GM18511 (cell line): ENCODE results near the gene MLLT11.
"Not testable (repeated sequence)": the region's sequence is repeated elsewhere in the genome, so short reads cannot be mapped to it uniquely, and the experiment has no call there.

Experiments
- ATAC-seq: cut with Tn5 transposase; IDR thresholded peaks from one replicate; pipeline ENCODE4 v1.9.1; 2021; ENCODE audit warnings: mild to moderate bottlenecking, moderate library complexity; ENCODE audit not compliant: unreplicated experiment

The MLLT11 gene

DNA sequence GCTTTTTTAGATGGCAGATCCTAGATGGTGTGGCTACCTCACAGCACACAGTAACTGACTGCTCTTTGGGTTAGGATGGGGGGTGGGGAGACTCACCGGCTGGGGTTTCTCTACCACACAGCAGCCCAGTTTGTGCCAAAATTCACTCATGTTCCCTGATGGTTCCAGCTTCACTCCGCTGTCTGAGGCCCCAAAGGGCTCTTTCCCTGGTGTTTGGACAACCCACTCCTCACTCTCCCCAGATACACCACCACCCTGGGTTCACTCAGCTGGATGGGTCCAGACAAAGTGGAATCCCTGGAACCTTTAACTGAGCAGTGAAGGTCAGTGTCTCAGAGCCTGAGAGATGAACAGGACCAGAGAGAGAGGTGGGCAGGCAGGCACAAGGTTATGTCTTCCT lies 4.6 kb upstream of the MLLT11 start:
- ATAC-seq: no peak

DNA sequence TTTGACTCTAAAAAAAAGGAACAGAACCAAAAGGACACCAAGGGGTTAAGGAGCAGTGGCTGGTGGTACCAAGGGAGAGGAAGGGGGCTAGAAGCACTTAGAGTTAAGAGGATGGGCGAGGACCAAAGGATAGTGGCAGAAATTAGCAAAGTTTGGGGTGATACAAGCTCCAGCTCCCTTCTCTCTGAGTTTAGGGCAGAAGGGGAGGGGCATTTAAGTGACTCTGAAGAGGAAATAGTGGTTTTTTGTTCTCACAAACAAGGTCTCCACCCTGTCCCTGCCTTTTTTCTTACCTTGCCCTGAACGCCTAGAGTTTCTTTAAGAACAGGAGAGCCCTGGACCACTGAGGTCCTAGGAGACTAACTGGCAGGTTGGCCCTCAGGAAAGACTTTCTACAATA lies 4.0 kb upstream of the MLLT11 start:
- ATAC-seq: no peak

DNA sequence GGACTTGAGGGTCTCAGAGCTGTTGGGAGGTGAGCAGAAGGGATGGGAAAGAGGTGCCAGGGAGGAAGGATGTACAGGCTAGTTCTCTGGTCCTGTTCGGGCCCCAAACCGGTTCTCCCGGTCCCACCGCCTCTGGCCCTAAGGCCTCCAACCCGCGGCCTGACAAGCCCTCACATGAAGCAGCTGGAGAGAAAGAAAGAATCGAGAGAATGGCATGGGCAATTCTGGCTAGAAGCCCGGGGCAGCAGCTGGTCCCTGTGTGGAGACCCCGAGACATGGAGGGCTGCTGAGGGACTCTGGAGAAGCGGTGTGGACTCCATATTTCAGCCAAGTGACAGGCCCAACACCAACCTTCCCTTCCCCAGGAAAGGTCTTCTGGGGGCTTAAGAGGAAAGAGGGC lies 1.5 kb upstream of the MLLT11 start:
- ATAC-seq: no peak

DNA sequence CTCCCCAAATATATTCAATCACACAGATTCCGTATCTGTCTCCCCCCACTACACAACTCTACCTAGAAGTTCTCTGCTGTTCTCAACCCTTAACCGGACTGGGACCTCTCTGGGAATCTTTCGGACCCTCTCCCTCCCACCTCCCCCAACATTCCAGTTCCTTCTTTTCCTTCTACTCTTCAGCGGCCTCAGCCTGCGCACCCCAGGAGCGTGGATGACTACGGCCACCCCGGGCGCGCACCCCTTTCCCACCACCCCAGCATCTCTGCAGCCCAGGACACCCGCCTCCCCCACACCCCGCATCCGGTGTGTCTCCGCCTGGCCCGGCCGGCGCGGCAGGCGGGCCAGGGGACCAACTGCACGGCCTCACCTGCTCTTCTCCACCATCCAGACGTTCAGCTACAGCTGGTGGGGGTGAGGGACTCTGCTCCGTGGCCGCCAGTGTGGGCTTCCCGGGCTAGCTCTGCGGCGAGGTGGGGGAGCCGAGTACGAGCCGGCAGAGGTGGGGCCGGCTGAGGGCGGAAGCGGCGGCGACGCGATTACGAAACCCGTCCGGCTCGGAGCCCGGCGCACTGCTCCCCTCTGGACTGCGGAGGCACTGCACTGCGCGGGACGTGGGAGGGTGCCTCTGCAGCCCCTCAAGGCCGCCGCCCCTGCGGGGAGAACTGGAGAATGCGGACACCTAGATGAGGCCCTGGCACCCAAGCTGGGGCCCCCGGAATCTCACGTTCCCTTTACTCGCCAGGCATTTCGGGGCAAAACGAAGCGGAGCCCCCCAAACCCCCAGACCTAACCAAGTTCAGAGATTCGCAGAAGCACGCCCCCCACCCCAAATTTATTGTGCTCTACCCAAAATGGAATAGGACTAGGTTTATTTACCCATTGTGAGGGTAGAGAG lies 839 bp upstream of the MLLT11 start, which contains the start of gene CDC42SE1:
Gene CDC42SE1 (minus strand): TSS at position 514 of the 898 bp plus-strand sequence. CDS start 3,892 bp downstream, outside the sequence.
- peak; percentile 86 for ATAC-seq

DNA sequence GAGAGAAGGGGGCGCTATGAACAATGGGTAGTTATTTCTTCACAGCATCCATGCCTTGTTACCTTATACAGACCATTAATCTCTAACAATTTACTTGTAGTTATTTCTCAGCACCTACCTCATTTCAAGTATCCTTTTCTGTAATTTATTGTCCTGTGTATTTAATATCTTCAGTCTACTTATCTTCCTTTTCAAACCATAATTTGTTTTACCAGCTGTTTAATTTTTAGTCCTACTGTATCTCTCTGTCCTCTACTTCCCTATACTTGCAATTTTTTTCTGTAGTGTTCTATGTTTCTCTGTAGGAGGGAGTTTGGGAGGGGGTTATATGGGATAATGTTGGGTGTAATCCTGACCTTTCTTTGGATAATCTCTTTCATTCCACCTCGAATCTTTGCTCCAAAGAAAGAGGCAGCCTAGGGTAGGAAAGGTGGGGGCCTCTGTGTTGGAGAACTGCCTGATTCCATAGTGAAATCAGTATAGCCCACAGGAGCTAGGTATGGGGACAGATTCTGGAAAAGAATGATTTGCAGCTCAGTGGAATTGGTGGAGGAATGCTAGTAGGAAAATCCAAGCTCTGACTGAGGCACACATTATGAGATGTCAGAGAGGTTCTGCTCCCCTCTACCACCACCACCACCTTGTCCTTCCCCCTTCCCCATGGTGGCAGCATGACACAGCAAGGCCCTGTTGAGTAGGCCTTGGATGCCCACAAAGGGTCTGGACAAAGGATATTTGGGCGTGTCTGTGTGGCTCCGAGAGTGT lies 642 bp downstream of the MLLT11 start:
- no peak for ATAC-seq

DNA sequence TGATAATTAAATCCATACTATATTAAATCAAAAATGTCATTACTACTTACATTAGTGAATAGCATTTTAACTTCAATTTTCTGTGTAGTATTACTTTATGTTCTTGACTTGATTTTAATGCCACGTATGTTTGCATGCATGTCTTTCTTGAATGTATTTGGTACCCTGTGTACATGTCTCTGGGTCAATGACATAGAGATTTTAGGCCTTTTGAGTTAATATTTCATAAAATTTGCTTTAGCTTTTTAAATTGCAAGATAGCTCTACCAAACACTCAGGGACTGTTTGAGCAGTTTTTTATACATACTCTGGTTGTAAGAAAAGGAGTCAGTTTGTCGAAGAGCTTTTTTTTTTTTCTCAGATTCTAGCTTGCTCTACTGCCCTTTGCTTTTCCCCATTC lies 1.5 kb downstream of the MLLT11 start:
- ATAC-seq: no peak

DNA sequence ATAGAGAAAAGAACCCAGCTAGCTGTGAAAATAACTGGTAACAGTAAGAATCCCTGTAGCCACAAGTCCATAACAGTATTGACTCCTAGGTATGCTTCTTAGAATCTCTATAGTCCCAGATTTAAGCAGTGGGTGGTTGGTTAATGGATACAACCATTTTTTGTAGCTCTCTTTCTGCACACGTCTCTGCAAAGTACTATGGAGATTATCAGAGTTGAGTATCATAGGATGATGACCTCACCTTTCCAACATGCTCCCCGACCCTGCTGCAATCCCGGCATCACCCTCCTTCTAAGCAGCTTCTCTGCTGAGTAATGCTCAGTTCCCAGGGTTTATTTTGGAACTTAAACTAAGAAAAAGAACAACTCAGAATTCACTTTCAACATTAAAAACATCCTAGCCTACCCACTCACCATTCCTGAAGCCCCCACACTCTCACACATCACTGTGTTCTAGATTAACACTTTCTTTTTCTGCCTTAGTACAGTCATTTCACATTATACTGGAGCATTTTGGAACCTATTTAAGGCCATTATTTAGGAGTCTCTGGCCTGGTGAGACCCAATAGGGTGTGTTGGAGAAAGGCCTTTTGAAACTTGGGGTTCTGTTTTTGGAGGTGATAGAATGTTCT lies 2.7 kb downstream of the MLLT11 start:
- no peak for ATAC-seq

DNA sequence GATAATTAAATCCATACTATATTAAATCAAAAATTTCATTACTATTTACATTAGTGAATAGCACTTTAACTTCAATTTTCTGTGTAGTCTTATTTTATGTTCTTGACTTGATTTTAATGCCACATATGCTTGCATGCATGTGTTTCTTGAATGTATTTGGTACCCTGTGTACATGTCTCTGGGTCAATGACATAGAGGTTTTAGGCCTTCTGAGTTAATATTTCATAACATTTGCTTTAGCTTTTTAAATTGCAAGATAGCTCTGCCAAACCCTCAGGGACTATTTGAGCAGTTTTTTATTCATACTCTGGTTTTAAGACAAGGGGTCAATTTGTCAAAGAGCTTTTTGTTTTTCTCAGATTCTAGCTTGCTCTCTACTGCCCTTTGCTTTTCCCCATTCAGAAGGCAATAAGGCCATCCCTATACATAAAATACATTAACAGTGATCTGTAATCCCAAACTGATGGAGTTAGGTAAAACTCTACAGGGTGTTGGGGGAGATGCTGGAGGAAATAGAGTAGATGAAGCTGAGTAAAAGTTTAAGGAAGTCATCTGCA lies 5.0 kb downstream of the MLLT11 start:
- ATAC-seq: no peak

DNA sequence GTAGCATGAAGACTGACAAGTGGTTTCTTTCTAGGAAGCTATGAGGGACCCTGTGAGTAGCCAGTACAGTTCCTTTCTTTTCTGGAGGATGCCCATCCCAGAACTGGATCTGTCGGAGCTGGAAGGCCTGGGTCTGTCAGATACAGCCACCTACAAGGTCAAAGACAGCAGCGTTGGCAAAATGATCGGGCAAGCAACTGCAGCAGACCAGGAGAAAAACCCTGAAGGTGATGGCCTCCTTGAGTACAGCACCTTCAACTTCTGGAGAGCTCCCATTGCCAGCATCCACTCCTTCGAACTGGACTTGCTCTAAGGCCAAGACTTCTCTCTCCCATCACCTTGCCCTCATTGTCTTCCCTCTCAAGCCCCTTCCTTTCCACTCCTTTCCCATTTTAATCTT lies 7.0 kb downstream of the MLLT11 start:
- ATAC-seq: no peak

DNA sequence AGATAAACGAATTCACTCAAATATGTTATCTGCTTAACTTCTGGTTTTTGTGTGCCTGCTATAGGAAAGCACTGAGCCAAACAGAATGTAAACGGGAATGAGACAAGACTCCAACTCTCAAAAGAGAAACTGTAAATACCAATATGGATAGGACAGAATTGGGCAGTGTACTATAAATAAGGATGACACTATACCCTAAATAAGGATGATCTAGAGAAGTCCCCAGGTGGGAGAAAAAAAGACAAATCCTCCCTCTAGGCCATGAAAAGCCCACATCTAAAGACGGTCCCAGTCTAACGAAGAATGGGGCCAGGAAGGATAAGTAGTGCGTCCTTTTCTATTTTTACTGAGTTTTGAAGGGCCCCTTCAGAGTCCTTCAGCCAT lies 8.9 kb downstream of the MLLT11 start:
- no peak for ATAC-seq

DNA sequence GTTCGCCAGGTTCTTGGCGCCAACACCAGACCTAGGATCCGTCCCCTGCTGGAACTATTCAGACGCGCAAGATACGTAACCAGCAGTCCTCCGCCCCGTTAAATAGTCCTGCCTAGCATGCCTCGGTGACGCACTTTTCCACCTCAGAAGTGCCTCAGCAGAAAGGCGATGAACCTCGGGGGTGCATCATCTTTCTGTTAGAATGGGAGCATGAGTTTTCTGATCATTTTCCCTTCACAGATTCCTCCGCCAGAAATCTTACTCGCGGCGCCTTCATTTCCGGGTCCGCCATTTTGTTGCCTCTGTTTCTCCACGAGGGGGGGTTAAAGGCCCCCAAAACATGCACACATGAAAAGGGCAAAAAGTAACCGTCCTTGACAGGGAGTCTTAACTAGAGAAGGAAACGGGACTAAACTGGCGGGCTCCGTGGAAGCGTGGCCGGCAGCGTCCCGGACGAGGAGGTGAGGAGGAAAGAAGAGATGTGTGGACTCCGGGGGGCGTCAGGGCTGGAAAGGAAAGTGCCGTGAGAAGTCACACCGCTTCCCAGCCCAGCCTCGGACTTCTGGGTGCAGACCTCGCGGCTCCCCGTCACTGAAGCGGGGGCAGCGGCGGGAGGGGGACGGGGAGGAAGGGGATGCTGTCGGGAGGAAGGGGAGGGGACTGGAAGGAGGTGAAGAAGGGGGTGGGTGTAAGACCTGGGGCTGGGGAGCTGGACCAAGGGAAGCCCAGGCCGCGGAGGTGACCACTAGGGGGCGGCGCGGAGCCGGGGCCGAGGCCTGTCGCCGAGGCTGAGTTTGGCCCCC lies 10.5 kb downstream of the MLLT11 start, which contains the start of gene GABPB2:
Gene GABPB2 (plus strand): TSS at position 288 of the 803 bp plus-strand sequence. CDS start 17,429 bp downstream, outside the sequence.
- peak; percentile 75 for ATAC-seq

DNA sequence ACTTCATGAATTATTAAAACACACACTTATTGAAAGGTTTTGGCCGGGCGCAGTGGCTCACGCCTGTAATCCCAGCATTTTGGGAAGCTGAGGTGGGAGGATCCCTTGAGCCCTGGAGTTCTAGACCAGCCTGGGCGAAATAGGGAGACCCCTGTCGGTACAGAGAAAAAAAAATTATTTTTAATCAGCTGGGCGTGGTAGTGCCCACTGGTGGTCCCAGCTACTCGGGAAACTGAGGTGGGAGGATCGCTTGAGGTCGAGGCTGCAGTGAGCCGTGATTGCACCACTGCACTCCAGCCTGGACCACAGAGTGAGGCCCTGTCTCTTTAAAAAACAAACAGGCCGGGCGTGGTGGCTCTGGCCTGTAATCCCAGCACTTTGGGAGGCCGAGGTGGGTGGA lies 12.0 kb downstream of the MLLT11 start:
- ATAC-seq: no peak

DNA sequence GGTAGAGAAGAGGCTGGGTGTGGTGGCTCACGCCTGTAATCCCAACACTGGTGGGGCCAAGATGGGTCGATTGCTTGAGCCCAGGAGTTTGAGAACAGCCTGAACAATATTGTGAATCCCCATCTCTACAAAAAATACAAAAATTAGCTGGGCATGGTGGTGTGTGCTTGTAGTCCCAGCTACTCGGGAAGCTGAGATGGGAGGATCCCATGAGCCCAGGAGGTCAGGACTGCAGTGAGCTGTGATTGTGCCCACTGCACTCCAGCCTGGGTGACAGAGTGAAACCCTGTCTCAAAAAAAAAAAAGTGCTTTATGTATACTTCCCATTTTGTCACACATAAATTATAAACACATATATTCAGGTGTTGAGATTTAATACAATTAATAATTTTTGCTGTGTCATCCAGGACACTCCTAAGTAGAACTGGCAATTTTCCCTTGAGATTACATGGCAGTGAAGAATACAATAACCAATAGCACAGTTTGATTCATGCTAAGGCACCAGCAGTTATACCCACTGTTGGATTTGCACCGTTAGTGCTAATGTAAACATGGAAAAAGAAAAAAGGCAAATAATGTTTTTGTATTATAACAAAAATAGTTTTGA lies 25.9 kb downstream of the MLLT11 start:
- ATAC-seq: no peak

DNA sequence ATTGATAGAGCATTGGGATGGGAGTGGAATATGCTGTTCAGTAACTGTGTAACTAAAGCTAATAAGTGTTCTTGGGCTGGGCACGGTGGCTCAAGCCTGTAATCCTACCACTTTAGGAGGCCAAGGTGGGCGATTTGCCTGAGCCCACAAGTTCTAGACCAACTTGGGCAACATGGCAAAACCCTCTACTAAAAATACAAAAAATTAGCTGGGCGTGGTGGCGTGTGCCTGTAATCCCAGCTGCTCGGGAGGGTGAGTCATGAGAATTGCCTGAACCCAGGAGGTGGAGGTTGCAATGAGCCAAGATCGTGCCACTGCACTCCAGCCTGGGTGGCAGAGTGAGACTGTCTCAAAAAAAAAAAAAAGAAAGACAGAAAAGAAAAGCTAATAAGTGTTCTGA lies 37.2 kb downstream of the MLLT11 start:
- not testable (repeated sequence) for ATAC-seq

DNA sequence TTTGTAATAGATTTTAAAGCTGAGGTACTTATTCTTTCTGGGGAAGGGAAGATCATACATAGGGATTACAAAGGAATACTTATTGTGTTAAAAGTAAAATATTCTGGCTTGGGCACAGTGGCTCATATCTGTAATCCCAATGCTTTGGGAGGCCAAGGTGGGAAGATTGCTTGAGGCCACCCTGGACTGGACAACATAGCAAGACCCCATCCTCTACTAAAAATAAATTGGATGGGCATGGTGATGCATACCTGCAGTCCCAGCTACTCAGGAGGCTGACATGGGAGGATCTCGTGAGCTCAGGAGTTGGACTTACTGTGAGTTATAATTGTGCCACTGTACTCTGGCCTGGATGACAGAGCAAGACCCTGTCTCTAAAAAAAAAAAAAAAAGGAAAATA lies 37.9 kb downstream of the MLLT11 start:
- no peak for ATAC-seq

DNA sequence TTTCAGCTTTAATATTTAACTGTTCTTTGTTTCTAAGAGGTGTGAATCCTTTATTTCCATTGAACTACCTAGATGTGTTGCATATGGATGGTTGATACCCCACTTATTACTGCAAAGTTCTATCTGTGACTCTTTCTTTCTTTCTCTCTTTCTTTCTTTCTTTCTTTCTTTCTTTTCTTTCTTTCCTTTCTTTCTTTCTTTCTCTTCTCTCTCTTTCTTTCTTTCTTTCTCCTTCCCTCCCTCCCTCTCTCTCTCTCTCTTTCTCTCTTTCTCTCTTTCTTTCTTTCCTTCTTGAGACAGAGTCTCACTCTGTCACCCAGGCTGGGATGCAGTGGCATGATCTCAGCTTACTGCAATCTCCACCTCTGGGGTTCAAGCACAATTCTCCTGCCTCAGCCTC lies 44.4 kb downstream of the MLLT11 start:
- ATAC-seq: no peak

DNA sequence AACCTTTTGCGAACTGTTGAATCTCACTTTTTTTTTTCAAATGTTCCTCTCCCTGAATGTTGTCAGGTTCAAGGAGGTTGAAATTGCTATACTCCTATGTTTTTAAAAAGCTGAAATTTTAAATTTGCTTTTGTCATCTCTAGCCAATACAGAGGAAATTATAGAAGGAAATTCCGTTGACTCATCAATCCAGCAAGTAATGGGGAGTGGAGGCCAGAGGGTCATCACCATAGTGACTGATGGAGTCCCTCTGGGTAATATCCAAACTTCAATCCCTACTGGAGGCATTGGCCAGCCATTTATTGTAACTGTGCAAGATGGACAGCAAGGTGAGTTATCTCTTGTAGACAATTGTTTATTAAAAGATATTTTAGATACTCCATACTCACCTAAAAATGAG lies 46.7 kb downstream of the MLLT11 start:
- no peak for ATAC-seq

DNA sequence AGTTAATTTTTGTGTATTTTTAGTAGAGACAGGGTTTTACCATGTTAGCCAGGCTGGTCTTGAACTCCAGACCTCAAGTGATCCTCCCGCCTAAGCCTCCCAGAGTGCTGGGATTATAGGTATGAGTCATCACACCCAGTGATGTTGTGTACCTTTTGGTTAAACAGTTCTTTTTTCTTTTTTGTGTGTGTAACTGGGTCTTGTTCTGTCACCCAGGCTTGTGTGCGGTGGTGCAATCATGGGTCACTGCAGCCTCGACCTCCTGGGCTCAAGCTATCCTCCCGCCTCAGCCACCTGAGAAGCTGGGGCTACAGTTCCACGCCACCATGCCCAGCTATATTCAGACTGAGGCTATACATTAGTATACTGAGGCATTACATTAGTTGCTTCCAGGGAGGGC lies 48.1 kb downstream of the MLLT11 start:
- no peak for ATAC-seq

DNA sequence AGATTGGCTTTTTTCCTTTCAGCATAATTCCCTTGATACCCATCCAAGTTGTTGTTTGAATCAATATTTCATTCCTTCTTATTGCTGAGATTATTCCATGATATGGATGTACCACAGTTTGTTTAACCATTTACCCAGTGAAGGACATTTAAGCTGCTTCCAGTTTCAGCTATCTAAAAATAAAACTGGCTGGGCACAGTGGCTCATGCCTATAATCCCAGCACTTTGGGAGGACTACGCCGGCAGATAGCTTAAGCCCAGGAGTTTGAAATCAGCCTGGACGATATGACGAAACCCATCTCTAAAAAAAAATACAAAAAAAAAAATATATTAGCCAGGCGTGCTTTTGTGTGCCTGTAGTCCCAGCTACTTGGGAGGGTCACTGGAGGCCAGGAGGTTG lies 53.7 kb downstream of the MLLT11 start:
- no peak for ATAC-seq
